DND-41 (cell line): ENCODE results near the gene FAM174A.

Experiments used
- CTCF ChIP-seq: IDR thresholded peaks from 2 replicates; pipeline ENCODE4 v1.5.1; 2012; ENCODE audit warnings: borderline replicate concordance, low read length, moderate library complexity, mild to moderate bottlenecking; ENCODE audit not compliant: poor library complexity, severe bottlenecking; ENCODE audit errors: extremely low read depth
- EZH2 ChIP-seq: IDR thresholded peaks from 3 replicates; pipeline ENCODE4 v1.6.1; 2012; ENCODE audit warnings: borderline replicate concordance, low read depth, mild to moderate bottlenecking, moderate library complexity, low read length, inconsistent platforms; ENCODE audit not compliant: severe bottlenecking

GRCh38 chr5:100566382-100567141, 31.4 kb downstream of the FAM174A start:
- TF ChIP-seq CTCF (no peak), EZH2 (no peak)
